Esophagus squamous epithelium (tissue), 4 donors: Measurements from ENCODE around the gene STOX1.

Experiments
- POLR2A ChIP-seq, 4 donors: fragments of 450-650 bp; IDR thresholded peaks; one replicate each; pipeline ENCODE4 v1.6.1; 2017; ENCODE audit warnings: antibody characterized with exemption in 4 of 4, mild to moderate bottlenecking in 4 of 4, moderate library complexity in 3 of 4
- TF ChIP-seq, protein P1 (sequence below), 6 experiments: fragments of 450-650 bp in 4 of 6; fragments of 200-600 bp in 2 of 6; sonication (generic) in 2 of 6; IDR thresholded peaks; one replicate each; pipeline ENCODE4 v1.5.1; 2016 to 2019; ENCODE audit warnings: antibody characterized with exemption in 6 of 6, mild to moderate bottlenecking in 4 of 6, moderate library complexity in 4 of 6

DNA sequence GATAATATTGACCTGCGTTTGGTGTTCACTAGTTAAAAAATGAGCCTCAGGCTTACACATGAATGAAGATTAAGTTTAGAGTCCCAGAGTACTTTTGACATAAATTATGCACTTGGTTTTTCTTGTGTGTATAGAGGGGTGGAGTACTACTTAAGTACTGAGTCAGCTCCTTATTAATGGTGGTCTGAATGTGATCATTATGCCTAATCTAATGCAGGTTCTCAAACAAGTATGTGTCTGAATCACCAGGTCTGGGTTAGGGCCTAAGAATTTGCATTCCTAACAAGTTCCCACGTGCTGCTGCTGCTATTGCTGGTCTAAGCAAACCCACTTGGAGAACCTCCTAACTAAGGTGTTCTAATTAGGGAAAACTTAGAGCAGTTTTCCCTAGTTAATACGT, 30.7 kb upstream of the STOX1 start:
- TF ChIP-seq, protein P1, sequence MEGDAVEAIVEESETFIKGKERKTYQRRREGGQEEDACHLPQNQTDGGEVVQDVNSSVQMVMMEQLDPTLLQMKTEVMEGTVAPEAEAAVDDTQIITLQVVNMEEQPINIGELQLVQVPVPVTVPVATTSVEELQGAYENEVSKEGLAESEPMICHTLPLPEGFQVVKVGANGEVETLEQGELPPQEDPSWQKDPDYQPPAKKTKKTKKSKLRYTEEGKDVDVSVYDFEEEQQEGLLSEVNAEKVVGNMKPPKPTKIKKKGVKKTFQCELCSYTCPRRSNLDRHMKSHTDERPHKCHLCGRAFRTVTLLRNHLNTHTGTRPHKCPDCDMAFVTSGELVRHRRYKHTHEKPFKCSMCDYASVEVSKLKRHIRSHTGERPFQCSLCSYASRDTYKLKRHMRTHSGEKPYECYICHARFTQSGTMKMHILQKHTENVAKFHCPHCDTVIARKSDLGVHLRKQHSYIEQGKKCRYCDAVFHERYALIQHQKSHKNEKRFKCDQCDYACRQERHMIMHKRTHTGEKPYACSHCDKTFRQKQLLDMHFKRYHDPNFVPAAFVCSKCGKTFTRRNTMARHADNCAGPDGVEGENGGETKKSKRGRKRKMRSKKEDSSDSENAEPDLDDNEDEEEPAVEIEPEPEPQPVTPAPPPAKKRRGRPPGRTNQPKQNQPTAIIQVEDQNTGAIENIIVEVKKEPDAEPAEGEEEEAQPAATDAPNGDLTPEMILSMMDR (IDR thresholded peaks at IDR 0.05), result no peak
- no peak for TF ChIP-seq POLR2A (IDR thresholded peaks at IDR 0.05)
